ENCODE results near the gene MOB1A. TPM values are rescaled to one million over a fixed set of nuclear protein-coding genes. Genes with fewer than 3 reads are reported as not detected.

MOB1A gene
- total and polyA plus RNA-seq, 10 of the 15 experiments (the other 5 are each of a cell fraction or from before 2014, with no cell fraction given), result 41.2 to 232 (median 172) TPM

GRCh38 chr2:74198023-74198460, 19.4 kb upstream of the MOB1A start (continued):
- TF ChIP-seq NFYB (IDR thresholded peaks at IDR 0.05; ENCODE audit: insufficient read depth, low read depth, low read length) (no peak; the same call in 1 of the 2 replicates), ZBTB33 (IDR thresholded peaks at IDR 0.05) (no peak), NFXL1 (IDR thresholded peaks at IDR 0.05; ENCODE audit: borderline replicate concordance) (no peak), ZNF207 (IDR thresholded peaks at IDR 0.05; ENCODE audit: borderline replicate concordance) (no peak), USF1 (IDR thresholded peaks at IDR 0.05; ENCODE audit: borderline replicate concordance, extremely low read length, insufficient read depth, low read depth, low read length) (no peak), IRF5 (IDR thresholded peaks at IDR 0.05; ENCODE audit: borderline replicate concordance) (no peak), NFIC (IDR thresholded peaks at IDR 0.05; ENCODE audit: low read depth, low read length) (0 out of 2 replicates have a peak, but pooled peaks have one; percentile 5), REST (IDR thresholded peaks at IDR 0.05; ENCODE audit: low read depth, low read length) (no peak), NKRF (conservative IDR thresholded peaks at IDR 0.05) (peak; percentile 20; the same call in 1 of the 2 replicates), BACH1 (IDR thresholded peaks at IDR 0.05; ENCODE audit: borderline replicate concordance) (no peak), RELB (IDR thresholded peaks at IDR 0.05; ENCODE audit: low read depth) (no peak), RCOR1 (conservative IDR thresholded peaks at IDR 0.05; ENCODE audit: low read depth, low read length) (no peak), KLF5 (IDR thresholded peaks at IDR 0.05; ENCODE audit: partially characterized antibody) (no peak), SMARCA5 (IDR thresholded peaks at IDR 0.05) (0 out of 2 replicates have a peak, but pooled peaks have one; percentile 37)

All from GM12878 (cell line).